Frontal cortex (tissue), 4 donors: Measurements from ENCODE around the gene ALDH3A2. TPM values are rescaled to one million over a fixed set of nuclear protein-coding genes. Genes with fewer than 3 reads are reported as not detected.

Experiments
- DNase-seq, 2 donors: peaks; one replicate each; pipeline ENCODE4 v3.0.0; 2012; ENCODE audit warnings: low spot score in 2 of 2
- FAIRE-seq: peaks from 2 replicates; lab custom pipeline; 2012; peaks lifted over from hg19 to GRCh38; lab: Jason Lieb, UNC
- total RNA-seq: library from RNA; depleted of rRNA; stranded (reverse); fragments of >200 nt; gene quantifications from one replicate; pipeline ENCODE4 v1.2.3, GENCODE V29; 2014
- donor health status: control.
- donor health status: control.
- donor health status: control.

ALDH3A2 gene
- total RNA-seq, 1 donor from 2014 or later: 67.7 TPM

DNA sequence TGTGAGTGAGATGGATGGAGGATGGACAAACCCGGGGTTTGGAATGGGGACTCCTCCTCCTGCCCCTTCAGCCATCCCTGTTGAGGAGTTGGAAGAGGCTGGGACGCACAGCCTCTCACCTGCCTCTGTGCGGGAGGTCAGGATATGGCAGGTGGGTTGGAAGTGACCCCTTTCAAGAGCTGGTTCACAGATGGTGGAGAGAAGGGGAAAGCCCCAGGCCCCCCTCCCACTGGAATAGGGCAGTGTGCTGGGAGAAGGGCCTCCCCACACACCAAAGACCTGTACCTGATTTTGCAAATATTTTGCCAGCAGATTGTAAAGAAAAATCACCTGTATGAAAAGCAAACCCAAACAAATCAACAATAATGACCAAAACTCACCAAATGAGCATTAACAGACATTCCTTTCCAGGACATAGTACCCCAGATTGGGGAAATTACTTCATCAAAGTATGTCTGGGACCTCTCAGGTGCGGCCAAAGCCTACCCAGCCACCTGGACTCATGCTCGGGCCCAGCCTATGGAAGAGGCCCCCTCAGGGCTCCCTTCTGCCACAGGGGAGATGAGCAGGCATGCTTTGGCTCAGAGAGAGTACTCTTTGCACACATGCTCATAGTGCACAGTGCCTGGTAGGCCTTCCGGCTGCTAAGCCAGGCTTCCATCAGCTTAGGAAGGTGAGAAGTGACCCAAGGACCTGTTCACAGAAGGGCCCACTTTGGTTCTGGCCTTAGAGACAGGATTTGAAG, 60.1 kb downstream of the ALDH3A2 start:
- FAIRE-seq (no peak), DNase-seq (peak in 1 of 2 donors; percentile 3)

DNA sequence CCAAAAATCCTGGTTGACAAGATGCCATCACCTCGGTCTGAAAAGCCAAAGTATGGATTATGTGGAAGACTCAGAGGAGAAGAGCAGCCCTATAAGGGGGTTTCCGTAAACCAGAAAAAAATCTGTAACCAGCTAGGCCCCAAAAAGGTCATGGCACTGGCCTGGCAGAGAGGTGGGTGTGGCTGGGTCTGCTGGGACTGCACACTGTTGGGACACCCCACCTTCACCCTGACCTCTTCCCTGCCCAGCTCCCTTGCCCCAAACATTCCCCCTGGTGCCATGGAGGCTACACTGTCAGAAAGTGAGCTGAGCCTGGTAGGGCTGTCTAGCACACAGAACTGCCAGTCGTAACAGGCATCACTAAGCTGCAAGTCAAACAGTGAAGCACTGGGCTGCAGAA, 61.3 kb downstream of the ALDH3A2 start:
- FAIRE-seq (no peak), DNase-seq (peak in 1 of 2 donors; percentile 7)

DNA sequence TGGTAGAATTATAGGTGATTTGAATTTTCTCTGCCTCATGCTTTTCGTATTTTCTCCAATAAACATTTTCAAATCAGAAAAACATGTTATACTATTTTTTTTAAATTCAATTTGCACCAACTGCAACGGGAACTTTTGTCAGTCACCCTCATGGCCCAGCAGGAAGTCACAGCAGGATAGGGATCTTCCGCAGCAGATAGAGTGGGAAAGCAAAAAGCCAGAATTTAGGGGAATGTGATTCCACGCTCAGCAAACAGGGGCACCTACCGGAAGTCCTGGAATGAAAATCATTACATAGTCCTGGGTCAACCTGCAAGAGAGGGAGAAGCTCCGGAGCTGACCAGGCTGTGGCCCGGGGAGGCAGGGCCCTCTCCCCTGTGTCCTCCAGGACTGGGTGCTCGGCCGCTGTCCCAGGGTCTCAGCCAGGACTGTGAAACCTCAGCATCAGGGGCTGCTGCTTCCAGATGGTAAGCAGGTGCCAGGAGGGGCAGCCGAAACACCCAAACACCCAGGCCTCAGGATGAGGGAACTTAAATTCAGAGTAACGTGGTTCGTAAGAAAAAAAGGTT, 64.0 kb downstream of the ALDH3A2 start:
- FAIRE-seq: no peak

DNA sequence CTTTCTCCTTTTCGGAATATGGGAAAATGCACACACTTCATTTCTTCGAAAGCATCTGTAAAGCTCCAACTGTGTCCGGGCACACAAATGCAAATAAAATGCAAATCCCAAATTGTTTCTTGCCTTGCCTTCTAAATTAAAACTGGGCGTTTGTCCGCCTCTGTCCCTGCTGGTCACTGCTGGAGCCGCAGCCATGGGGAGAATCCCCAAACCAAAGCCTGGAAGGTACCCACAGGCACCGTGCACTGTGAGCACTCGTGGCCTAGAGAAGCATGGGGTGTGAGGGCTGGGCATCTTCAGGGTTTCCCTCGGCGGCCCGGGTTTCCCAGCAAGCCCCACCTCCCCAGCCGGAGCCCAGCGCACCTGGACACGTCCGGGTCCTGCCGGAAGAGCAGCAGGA, 64.9 kb downstream of the ALDH3A2 start:
- DNase-seq (peak in 1 of 2 donors; percentile 32), FAIRE-seq (no peak)

More for the DNA sequence above, 64.0 kb downstream of the ALDH3A2 start:
- DNase-seq: peak; percentile 10 to 24

DNA sequence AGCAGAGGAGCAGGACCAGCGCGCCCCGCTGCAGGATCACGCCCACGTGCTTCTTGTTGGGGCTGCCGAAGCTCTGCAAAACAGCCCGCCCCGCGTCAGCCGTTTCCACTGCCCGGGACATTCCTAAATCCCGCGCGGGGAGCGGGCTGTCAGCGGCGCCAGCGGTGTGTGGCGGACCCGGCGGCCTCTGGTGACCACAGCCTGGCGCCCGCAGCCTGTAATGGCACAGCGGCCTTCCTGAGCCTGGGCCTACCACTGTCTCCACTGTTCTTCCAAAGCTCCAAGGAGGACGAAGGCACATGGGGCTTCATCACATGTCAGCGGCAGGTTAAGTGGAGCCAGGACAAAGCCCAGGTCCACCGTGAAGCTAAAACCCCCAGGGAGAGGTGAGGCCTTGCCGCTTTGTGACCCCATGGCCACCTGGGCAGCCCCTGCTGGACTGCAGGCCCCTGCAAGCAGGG, 65.4 kb downstream of the ALDH3A2 start:
- FAIRE-seq: no peak
- no peak for DNase-seq

DNA sequence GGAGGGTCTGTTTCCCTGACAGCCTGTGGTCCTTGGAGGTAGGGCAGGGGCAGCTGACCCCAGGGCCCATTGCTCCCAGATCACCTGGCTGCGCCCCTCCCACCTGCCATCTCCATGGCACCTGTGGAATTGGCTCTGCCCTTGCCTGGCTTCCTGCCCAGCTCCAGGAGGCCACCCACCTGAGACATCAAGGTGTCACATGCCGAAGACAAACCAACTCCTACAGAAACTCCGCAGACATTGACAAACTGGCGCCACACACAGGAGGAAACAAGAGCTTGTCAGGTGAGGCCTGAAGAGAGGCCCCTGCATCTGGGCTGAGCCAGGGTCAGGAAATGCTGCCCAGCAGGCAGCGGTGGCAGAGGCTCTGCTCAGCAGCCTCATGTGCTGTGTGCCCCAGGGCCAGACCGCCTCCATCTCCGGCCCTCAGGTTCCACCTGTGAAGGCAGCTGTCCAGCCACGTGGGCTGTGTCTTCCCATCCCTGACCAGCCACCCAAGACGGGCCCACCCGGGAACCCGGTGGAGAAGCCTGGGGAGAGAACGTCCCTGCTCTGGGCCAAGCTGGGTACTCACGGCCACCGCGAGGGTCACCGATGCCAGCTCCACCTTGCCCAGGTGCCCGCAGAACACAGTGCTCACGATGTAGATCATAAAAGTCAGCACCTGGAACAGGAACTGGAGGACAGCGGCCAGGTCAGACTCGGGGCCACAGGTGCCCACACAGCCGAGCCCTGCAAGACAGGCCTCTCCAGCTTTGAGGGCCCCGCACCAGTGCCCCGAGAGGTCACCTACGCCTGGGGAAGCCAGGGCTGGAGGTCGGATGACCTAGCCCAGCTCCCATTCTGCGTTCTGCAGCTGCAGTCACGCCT, 66.2 kb downstream of the ALDH3A2 start:
- FAIRE-seq: no peak
- no peak for DNase-seq

- FAIRE-seq (no peak), DNase-seq (no peak)
These were observed 67.8 kb downstream of the ALDH3A2 start, which contains the start of gene SLC47A2 for GRCh38 chr17:19716108-19717030. Gene SLC47A2, minus strand, starts transcription at chr17:19716584. Its CDS starts 29 bp downstream, at chr17:19716555.

GRCh38 chr17:19717031-19717360, 68.4 kb downstream of the ALDH3A2 start:
- FAIRE-seq: no peak
- no peak for DNase-seq

DNA sequence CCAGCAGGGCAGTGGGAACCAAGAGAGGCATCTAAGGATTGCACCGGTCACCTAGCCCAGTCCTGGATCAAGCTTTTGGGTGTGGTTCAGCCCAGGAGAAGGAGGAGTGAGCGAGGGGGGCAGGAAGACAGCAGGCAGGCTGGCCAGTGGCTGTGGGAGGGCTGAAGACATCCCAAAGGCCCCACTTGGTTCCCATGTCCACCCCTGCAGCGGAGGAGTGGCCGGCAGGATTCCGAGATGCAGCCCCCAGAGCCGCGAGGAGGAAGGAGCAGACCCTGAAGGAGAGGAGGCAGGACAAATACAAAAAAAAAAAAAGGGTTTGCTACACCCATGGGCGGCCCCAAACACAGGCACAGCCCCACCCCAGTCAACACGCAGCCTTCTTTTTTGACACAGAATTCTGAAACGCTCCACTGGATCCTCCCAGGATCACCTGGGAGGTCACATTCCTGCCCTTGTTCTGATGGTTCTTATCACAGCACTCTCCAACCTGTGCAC, 68.9 kb downstream of the ALDH3A2 start:
- FAIRE-seq: no peak

GRCh38 chr17:19718041-19718612, 69.6 kb downstream of the ALDH3A2 start:
- DNase-seq: no peak

More for the DNA sequence above, 68.9 kb downstream of the ALDH3A2 start:
- DNase-seq: no peak

DNA sequence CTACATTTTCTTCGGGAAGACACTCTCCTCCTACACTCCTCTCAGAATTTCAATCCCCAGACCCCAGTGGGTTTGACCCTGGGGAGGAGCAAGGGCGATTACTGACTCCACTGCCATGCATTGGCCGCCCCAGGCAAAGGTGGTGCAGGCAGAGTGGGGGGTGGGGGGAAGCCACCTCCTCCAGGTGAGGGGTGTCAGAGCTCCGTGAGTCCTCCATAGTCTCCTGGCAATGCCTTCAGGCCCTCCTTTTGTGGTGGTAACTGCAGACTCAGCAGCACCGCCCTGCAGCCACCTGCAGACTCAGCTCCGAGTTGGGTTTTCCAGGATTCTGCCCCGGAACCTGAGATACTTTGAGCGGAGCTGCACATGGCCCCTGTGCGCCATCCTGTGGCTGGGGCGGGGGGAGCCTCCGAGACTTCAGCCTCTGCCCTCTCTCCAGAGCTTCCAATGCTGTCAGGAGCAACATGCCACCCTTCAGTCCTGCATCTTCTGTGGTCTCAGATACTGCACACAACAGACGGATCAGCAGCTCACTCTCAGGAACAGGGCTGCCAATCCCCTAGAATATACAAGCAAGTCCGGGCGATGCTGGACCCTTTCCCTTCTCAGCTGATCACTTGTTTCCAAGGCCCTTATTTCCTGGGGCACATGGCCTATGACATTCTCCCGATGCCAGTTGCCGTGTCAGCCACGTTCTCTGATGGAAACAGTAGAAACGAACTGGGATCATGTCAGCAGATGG, 70.2 kb downstream of the ALDH3A2 start:
- no peak for DNase-seq
- FAIRE-seq: no peak

More at GRCh38 chr17:19718041-19718612, 69.6 kb downstream of the ALDH3A2 start:
- FAIRE-seq: no peak

GRCh38 chr17:19719355-19720209, 71.0 kb downstream of the ALDH3A2 start:
- FAIRE-seq: no peak

GRCh38 chr17:19720210-19720475, 71.6 kb downstream of the ALDH3A2 start:
- FAIRE-seq (no peak), DNase-seq (no peak)

More at GRCh38 chr17:19719355-19720209, 71.0 kb downstream of the ALDH3A2 start:
- DNase-seq: no peak

- no peak for FAIRE-seq
- no peak for DNase-seq
These were observed 72.3 kb downstream of the ALDH3A2 start for GRCh38 chr17:19720631-19721426.

GRCh38 chr17:19723964-19724363, 75.4 kb downstream of the ALDH3A2 start:
- DNase-seq: no peak
- FAIRE-seq: no peak

DNA sequence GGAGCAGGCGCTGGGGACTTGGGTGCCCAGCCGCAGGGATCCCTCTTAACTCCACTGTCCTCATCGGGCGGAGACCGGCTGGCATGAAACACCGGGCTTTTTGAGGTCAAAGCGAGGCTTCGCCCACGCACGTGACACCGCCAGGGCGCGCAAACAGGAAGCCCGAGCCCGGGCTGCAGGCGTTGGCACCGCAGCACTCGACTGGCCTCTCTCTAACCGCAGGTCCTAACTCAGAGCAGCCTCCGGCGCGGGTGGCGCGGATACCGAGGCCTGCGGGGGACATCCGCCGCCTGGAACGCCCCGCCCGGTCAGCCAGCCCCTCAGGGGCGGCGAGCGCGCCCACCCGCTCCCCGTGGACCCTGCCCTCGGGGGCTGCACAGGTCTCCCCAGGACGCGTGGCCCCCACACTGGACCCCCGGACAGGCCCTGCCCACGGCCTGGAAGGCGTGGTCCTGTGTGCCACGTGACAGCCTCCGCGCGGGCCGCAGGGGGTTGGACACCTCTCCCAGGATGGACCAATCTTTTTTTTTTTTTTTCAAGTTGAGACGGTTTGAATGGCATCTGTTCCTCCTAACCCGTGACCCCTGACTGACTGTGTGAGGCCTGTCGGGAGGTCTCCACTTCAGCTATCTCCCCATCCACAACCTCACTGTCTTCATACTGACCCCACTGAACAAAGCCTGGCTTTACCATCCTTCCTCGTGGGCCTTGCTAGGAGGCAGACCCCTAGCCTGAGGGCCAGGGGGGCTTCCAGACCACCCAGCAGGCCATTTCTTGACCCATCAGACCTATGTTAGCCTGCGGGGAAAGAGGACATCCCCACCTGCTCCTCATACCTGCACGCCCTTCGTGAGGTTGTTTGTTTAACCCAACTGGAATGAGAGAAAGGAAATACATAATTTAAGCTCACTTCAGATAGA, 76.2 kb downstream of the ALDH3A2 start:
- no peak for FAIRE-seq
- DNase-seq: peak in 1 of 2 donors; percentile 56
